ENCODE measurements around the gene RAB6A.
"Not testable (repeated sequence)": the region's sequence is repeated elsewhere in the genome, so short reads cannot be mapped to it uniquely, and the experiment has no call there.

The RAB6A gene

DNA sequence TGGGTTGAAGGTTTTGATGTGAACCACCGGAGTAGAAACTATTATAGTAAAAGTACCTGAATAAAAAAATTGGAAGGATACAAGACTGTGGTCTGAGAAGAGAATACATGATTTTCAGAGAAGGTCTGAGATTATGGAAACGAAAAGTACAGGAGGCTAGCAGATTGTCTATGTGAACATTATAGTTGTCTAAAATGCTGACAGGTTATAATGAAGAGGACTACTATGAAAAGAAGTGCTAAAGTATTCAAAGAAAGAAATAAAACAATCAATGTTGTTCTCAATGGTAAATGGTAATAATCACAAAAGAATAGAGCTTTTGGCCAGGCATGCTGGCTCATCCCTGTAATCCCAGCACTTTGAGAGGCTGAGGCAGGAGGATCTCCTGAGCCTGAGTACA is 34.0 kb downstream of the RAB6A start:
- no peak for DNase-seq (ENCODE audit: low read depth in 2 of 2)

DNA sequence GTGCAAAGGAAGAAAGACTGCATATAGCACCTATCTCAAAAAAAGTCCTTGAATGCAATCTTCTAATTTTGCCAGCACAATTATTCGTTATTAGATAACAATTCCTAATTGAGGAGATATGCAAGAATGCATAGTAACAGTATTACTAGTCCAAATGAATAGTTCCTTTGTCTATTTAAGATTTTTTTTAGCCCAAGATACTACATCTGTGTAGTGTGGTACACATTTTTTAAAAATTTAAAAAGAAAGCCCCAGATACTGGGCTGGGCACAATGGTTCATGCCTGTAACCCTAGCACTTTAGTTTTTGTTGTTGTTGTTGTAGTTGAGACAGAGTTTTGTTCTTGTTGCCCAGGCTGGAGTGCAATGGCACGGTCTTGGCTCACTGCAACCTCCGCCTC is 43.7 kb downstream of the RAB6A start:
- no peak for DNase-seq (ENCODE audit: low read depth in 2 of 2)

DNA sequence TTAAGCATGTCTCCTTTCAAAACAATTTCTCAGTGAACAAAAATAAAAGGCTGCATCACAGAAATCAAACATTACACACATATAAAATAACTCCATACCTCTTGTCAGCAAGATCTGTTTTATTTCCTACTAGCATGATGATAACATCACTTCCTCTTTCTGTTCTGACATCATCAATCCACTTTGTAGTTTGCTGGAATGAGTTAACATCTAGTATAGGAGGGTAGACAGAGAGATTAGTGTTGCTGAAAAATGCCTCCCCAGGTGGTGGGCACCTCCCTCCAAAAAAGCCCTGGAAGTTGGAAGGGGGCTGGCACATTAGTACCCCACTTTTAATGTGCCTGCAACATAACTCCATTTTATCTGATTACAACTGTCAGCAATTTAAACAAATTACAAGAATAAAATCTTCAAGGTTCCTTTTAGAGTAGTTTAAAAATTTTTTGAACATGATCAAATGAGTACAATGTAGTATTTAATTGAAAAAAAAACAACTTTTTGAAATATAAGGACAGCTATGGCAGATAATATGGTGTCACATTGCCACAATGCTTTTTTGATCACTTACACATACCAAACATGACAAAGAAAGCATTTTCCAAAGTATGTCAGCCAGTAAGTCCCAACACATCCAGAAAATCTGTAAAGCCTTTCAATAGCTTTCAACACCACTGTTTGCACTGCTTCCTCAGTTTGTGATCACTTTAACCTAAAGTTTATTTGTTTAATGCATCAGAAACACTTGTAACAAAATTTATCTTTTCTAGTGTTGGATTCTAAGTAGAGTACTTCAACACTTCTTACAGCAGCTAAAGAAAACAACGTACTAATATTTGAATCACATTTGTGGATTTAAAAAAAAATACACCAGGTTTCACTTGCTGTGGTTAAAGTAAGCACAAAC is 44.5 kb downstream of the RAB6A start:
- DNase-seq (ENCODE audit: low read depth in 2 of 2): no peak

DNA sequence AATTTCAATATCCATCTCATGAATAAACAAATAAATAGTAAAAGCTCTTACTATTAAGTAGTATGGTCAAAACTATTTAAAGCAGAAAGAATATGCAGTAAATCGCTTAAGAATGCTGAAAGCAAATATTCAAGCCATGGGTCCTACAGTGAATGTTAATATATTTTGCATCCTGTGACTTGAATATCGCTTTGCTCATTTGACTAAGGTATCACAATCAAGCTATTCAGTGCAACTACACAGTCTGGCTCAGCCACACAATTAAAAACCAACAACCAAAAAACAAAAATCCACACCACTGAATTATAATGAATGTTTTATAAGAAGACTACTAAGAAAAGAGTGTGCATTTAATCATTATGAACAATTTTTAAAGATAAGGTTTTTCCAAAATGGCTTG is 45.3 kb downstream of the RAB6A start:
- DNase-seq (ENCODE audit: low read depth in 2 of 2): no peak

DNA sequence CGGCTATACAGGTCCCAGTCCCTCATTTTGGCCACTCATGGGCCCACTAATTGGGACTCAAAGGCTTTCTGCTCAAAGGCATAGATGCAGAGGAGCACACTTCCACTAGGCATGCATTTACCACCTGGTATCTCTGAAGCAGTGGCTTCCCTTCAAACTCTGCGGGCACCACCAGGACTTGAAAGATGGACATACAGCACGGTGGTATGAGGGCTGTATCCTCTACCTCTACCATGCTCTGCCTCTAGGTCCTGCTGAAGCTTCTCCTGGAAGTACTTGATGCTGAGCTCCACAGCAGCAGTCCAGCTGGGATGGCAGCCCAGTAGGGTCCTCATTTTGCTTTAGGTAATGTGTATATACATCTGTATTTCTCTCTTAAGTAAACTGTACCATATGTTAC is 49.9 kb downstream of the RAB6A start:
- DNase-seq (ENCODE audit: low read depth in 2 of 2): no peak

DNA sequence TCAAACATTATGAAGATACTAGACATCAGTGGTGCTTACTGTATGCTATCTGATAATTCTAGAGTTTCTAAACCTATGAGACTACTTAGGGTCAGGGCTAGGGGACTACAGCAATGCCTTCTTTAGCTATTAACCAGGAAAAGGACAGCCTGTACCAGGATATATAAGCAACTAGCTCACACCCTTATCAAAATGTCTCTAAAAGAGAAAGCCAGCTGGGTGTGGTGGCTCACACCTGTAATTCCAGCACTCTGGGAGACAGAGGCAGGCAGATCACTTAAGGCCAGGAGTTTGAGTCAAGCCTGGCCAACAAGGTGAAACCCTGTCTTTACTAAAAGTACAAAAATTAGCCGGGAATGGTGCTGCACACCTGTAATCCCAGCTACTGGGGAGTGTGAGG is 55.8 kb downstream of the RAB6A start:
- no peak for DNase-seq (ENCODE audit: low read depth in 2 of 2)

DNA sequence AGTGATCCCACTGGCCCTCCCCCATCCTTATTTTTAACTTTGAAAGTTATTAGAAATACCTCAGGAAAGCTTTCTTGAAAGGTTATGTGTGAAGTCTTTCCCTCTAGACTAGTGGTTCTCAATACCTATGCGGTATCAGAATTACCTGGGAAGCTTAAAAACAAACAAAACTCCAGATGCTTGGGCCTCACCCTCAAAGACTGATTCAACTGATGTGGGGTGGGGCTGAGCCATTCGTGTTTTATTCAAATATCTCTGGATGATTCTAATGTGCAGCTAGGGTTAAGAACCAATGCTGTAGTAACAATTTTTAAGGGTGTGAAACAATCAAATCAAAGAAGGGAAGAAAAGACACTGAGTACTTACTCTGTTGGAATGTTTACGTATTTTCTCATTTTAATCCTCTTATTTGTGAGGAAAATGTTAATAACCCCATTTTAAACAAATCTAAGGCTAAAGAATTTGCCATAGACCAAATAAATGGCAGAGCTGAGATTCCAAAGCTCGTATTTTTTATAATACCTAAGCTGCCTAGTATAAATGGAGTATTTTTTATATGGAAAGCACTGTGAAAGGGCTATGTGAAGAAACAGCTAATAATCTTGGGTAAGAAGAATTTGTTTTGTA is 66.9 kb downstream of the RAB6A start:
- DNase-seq (ENCODE audit: low read depth in 2 of 2): no peak

DNA sequence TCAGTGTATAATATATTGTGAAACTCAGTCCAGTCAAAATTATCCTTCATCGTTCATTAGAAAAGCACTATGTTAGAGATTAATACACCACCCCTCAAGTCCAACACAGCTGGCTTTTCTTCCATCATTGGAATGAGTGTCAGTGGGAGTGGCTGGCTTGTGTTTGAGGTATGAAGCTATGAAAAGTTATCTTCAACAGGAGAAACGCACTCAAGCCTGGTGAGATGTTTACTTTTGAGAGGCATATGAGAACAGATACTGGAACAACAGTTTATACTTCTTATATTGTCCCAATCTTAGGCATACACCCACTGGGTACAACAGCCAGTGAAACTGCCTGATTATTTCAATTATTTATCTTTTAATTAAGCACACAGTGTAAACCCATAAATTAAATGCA is 80.2 kb downstream of the RAB6A start:
- DNase-seq (ENCODE audit: low read depth in 2 of 2): no peak

DNA sequence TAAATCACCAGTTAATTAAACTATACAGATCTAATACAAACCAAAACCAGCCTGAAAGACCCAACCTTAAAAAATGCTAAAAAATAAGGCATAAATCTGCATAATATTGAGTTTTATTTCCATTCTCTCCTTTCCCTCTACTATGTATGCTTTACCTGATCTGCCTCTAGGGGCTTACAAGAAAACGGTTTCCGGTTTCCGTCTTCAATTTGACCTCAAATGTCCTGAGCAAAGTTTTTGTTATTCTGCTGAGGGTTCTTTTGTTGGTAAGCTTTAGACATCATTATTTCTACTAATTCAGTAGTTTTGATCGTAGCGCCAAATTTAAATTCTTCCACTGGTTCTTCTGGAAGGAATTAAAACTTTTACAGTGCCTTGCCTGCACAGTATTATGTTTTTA is 84.3 kb downstream of the RAB6A start:
- not testable (repeated sequence) for DNase-seq (ENCODE audit: low read depth in 2 of 2)

DNA sequence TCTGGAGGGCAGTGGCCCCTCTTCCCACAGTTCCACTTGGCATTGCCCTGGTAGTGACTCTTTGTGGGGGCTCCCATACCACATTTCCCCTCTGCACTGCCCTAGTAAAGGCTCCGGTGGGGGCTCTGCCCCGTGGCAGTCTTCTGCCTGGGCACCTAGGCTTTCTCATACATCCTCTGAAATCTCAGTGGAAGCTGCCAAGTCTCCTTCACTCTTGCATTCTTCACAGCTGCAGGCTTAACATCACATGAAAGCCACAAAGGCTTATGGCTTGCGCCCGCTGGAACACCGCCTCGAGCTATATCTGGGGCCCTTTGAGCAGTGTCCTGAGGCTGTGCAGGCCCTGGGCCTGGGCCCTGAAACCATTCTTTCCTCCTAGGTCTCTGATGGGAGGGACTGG is 89.2 kb downstream of the RAB6A start:
- no peak for DNase-seq (ENCODE audit: low read depth in 2 of 2)

DNA sequence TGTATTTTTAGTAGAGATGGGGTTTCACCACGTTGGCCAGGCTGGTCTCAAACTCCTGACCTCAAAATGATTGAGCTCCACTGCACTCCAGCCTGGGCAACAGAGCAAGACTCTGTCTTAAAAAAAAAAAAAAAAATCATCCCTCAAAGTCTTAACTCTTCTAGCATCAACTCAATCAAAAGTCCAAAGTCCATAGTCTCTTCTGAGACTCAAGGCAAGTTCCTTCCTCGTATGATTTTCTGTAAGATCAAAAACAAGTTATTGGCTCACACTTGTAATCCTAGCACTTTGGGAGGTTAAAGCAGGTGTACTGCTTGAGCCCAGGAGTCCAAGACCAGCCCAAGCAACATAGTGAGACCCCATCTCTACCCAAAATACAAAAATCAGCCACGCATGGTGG is 90.1 kb downstream of the RAB6A start:
- DNase-seq (ENCODE audit: low read depth in 2 of 2): no peak

DNA sequence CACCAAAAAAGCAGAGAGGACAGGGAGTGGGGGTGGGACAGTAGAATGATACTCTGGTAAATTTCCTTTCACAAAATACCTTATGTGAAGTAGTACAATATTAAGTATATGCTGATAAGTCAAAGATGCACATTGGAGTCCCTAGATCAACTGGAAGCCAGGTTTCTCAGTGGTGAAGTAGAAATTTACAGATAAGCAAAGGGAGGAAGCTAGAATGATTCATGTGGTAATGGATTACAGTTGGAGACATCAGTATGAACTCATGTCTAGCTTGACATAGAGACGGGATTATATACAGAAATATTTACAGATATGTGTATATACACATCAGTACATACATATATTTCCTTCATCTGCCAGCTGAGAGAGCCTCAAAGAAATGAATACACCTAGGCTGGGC is 93.0 kb downstream of the RAB6A start:
- no peak for DNase-seq (ENCODE audit: low read depth in 2 of 2)

DNA sequence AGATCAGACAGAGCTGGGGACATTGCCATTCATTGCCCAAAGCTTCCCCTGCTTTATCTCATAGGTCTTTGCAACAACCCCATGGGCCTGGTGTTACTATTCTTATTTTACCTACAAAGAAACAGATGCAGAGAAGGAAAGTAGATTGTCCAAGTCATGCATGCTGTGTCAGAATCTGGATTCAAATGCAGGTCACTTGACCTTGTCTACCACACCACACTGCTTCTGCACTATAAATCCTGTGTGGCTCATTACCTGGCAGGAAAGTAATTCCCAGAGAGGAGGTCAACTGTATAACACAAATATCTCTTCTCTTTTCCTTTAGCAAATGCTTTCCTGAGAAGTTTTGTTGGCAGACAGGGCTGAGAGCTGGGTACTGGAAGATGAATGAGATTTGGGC is 96.0 kb downstream of the RAB6A start:
- no peak for DNase-seq (ENCODE audit: low read depth in 2 of 2)

DNA sequence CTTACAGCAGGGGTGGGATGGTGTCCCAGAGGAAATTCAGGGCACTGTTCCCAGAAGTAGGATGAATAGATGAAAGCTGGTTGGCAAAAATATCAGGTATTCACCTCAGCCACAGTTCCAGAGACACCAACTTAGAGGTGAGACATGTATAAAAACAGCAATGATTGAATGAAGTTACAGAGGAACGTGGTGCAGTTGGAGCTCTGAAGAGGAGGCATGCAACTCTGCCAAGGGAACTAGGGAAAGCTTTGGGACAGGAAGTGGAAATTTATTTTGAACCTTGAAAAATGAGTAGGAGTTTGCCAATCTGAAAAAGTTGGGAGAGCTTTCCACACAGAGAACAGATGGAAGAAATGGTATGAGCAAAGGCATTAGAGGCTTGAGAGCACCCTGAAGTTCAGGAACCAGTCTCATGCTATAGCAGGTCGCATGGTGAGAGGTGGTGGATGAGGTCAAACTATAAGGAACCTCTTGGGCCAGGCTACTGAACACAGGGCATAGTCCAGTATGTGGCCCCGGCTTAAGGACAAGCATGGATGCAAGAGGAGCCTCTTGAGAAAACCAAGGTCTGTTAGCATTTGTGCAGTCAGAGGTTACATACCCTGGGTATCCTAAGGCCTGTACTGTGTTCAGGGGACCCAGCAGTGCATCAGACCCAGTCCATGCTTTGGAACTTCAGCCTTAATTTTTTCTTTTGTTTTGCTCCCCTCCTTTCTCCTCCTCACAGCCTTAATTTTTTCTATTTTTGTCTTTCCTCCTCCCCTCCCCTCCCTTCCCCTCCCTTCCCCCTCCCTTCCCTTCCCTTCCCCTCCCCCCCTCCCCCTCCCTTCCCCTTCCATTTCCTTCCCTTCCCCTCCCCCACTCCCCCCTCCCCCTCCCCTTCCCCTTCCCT is 97.0 kb downstream of the RAB6A start:
- no peak for DNase-seq (ENCODE audit: low read depth in 2 of 2)

DNA sequence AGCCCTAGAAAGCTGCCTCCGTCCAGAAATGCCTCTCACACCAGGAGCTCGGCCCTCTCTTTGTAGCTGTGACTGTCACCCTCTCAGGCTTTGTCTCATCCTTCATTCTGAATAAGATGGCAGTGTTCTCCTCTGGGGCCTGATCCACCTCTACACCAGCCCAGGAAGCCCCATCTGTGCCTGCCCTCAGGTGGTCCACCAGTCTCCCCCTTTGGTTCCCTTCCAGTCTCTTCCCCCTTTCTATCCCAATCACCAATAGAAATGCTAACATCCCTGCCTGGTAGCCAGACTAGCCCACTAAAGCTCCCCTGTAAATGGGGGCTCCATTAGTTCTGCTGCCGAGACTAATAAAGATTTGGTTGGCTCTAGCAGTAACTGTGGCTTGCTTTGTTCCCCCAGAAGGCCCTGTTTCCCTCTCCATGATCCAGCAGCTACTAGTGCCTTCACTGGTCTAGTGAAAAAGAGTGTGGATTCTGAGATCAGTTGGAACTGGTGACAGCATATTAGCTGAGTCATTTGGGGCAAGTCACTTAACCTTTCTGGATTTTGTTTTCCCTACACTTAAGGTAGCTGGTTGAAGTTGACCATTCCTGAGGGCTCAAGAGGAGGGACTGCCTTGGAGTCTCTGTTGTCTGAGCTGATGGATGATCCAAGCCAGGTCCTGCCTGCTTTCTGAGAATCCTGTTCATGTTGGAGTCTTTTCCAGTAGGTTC is 98.3 kb downstream of the RAB6A start:
- no peak for DNase-seq (ENCODE audit: low read depth in 2 of 2)

DNA sequence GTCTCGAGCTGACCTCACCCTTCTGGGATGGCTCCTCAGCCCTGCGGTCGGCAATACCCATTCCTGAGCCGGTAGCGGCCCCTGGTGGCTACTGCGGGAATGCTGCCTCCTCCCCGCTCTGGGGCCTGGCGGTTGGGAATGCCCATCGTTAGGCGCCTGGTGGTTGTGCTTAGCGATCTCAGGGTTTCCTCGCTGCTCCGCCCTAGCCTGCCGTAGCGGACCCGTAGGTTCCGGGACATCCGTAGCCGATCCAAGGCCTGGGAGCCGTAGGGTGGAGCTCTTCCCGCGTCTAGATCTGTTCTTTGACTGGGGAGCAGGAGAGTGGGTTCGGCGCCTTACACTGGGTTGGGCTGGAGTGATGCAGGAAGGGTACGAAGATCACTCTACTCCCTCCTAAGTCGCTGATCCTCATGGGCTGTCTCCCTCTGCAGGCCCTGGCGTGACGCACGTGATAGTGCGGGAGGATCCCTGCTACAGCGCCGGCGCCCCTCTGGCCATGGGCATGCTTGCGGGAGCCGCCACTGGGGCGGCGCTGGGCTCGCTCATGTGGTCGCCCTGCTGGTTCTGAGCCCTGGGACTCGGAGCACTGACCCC is 99.7 kb downstream of the RAB6A start:
- peak; percentile 59 to 73 for DNase-seq (ENCODE audit: low read depth in 2 of 2)

DNA sequence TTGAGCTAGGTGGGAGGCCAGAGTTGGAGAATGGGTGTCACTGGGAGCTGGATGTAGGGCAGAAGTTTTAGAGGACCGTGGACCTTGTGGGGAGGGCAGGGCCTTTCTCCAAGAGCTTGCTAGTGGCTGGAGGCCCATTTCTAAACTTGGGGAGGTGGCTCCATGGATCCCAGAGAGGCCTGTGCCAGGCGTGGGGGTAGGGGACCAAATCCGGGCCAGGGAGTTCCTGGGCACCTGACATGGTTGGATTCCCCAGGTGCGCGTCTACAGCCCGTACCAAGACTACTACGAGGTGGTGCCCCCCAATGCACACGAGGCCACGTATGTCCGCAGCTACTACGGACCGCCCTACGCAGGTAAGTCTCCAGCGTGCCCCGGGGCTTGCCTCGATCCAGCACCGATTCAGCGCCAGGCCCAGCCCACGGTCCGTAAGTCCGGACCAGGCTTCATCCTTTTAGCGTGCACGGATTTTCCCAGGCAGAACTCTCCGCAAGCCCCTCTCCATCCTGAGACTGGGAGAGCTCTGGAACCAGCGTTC is 100.3 kb downstream of the RAB6A start:
- DNase-seq (ENCODE audit: low read depth in 2 of 2): no peak

DNA sequence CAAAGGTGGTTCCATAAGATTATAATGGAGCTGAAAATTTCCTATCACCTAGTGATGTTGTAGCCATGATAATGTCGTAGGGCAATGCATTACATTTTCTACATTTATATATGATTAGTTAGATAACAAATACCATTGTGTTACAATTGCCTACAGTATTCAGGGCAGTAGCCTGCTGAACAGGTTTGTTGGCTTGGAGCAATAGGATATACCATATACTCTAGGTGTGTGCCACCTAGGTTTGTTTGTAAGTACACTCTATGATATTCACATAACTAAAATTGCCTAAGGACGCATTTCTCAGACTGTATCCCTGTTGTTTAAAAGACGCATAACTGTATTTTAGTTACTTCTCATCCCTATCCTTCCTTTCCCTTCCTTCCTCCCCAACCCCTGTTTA is 100.9 kb downstream of the RAB6A start:
- DNase-seq (ENCODE audit: low read depth in 2 of 2): no peak

DNA sequence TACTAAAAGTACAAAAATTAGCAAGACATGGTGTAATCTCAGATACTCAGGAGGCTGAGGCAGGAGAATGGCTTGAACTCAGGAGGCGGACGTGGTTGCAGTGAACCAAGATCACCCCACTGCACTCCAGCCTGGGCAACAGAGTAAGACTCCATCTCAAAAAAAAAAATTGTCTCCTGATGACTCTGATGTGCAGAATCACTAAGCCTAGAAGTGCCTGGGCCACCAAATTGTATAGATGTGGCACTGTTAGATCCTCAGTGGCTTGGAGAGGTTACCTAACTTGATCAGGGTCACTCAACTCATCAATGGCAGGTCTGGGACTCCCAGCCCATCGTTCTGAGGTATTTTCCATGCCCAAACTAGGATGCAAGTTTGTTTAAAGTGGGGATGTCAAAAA is 103.9 kb downstream of the RAB6A start:
- no peak for DNase-seq (ENCODE audit: low read depth in 2 of 2)

DNA sequence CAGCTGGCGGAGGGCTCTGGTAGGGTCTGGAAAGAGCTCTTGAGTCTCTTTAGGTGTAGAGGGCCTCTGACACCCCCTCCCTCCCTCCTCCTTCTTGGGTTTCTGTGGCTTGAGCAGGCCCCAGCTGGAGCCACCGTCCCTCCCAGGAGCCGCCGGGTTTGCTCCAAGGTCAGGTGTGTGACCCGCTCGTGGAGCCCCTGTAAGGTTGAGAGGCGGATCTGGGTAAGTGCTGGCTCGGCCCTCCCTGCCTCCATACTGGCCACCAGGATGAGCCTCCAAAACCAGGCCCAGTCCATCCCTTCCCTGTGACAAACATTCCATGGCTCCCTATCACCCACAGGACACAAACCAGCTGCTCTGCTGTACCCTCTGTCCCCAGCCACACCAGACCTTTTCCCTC is 105.2 kb downstream of the RAB6A start:
- no peak for DNase-seq (ENCODE audit: low read depth in 2 of 2)

DNA sequence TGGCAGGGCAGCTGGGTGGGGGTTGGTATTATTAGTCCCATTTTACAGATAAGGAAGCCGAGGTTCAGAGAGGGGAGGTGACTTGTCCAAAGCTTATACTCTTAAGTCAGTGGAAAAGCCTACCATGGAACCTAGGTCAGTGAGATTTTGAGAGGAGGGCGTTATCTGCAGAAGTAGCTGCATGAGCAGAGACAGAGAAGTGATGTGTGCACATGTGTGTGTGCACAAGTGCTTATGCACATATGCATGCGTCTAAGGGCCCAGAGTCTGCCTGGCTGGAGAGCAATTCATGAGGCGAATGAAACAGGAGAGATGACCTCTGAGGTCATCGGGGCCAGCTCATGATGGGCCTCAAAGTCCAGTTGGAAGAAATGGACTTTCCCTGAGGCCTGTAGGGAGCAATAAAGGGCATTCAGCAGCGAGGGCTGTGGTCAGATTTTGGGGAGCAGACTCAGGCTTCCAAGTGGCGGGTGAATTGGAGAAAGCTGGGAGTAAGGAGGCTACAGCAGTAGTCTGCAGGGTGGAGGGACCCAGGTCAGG is 106.3 kb downstream of the RAB6A start:
- no peak for DNase-seq (ENCODE audit: low read depth in 2 of 2)
